Ishikawa (cell line): ENCODE measurements around the gene HES3.

Source experiments
- EP300 ChIP-seq: IDR thresholded peaks from 2 replicates; pipeline ENCODE4 v1.6.1; 2012; ENCODE audit warnings: borderline replicate concordance
- MAX ChIP-seq: IDR thresholded peaks from 2 replicates; pipeline ENCODE4 v1.6.1; 2012
- REST ChIP-seq: IDR thresholded peaks from 2 replicates; pipeline ENCODE4 v1.6.1; 2012; ENCODE audit warnings: low read depth, mild to moderate bottlenecking
- YY1 ChIP-seq: IDR thresholded peaks from 2 replicates; pipeline ENCODE4 v1.6.1; 2012; ENCODE audit warnings: low read depth
- ZBTB7A ChIP-seq: IDR thresholded peaks from 2 replicates; pipeline ENCODE4 v1.6.1; 2012; ENCODE audit warnings: low read depth

- TF ChIP-seq YY1 (no peak), MAX (no peak), REST (no peak), ZBTB7A (no peak), EP300 (no peak)
Observed at GRCh38 chr1:6271006-6271405, 27.0 kb downstream of the HES3 start.
